ENCODE results near the gene ACADS. TPM values are rescaled to one million over a fixed set of nuclear protein-coding genes. Genes with fewer than 3 reads are reported as not detected.

The ACADS gene
- total RNA-seq, 1 donor from 2014 or later = 14.1 TPM

- Histone ChIP-seq H3K9ac (ENCODE audit: low read depth in 1 of 3, low read length in 3 of 3) (peak overlapping the region; percentile 83 to 93 (median 90)), H3K36me3 (ENCODE audit: control insufficient read depth in 3 of 3, insufficient read depth in 3 of 3, low read length in 3 of 3) (no peaks in the 10 kb centered on the region), H3K27me3 (ENCODE audit: control insufficient read depth in 3 of 3, insufficient read depth in 3 of 3, low read length in 3 of 3) (no peaks in the 10 kb centered on the region), H3K9me3 (ENCODE audit: control insufficient read depth in 3 of 3, low read length in 3 of 3) (no peaks in the 10 kb centered on the region), H3K4me3 (ENCODE audit: low read length in 3 of 3) (peak overlapping the region; percentile 82 to 90 (median 89)), H3K27ac (ENCODE audit: low read depth, low read length) (peak overlapping the region; percentile 88), H3K4me1 (ENCODE audit: control insufficient read depth in 3 of 3, insufficient read depth in 3 of 3, low read length in 3 of 3) (peaks cover 46 to 48% (median 48%) of the 10 kb centered on the region in 3 donors)
Observed at GRCh38 chr12:120687578-120688289, 37.9 kb upstream of the ACADS start.

- Histone ChIP-seq H3K9me3 (ENCODE audit: control insufficient read depth in 3 of 3, low read length in 3 of 3) (no peaks in the 10 kb centered on the region), H3K4me1 (ENCODE audit: control insufficient read depth in 3 of 3, insufficient read depth in 3 of 3, low read length in 3 of 3) (peaks cover 52 to 54% (median 52%) of the 10 kb centered on the region in 3 donors), H3K27ac (ENCODE audit: low read depth, low read length) (peak overlapping the region; percentile 88), H3K36me3 (ENCODE audit: control insufficient read depth in 3 of 3, insufficient read depth in 3 of 3, low read length in 3 of 3) (peaks cover 0 to under 1% (median 0%) of the 10 kb centered on the region in 3 donors), H3K27me3 (ENCODE audit: control insufficient read depth in 3 of 3, insufficient read depth in 3 of 3, low read length in 3 of 3) (no peaks in the 10 kb centered on the region), H3K4me3 (ENCODE audit: low read length in 3 of 3) (peak overlapping the region; percentile 82 to 90 (median 89)), H3K9ac (ENCODE audit: low read depth in 1 of 3, low read length in 3 of 3) (peak overlapping the region; percentile 83 to 93 (median 90))
Observed at GRCh38 chr12:120688527-120689071, 37.0 kb upstream of the ACADS start.

GRCh38 chr12:120689397-120690082 lies 36.1 kb upstream of the ACADS start:
- peak overlapping the region; percentile 88 for H3K27ac ChIP-seq (ENCODE audit: low read depth, low read length)
- H3K4me1 ChIP-seq (ENCODE audit: control insufficient read depth in 3 of 3, insufficient read depth in 3 of 3, low read length in 3 of 3) = peaks cover 56 to 63% (median 58%) of the 10 kb centered on the region in 3 donors
- H3K9me3 ChIP-seq (ENCODE audit: control insufficient read depth in 3 of 3, low read length in 3 of 3) = no peaks in the 10 kb centered on the region
- H3K4me3 ChIP-seq (ENCODE audit: low read length in 3 of 3) = peak overlapping the region; percentile 82 to 90 (median 89)
- peaks cover 5 to 10% (median 8%) of the 10 kb centered on the region in 3 donors for H3K36me3 ChIP-seq (ENCODE audit: control insufficient read depth in 3 of 3, insufficient read depth in 3 of 3, low read length in 3 of 3)
- H3K27me3 ChIP-seq (ENCODE audit: control insufficient read depth in 3 of 3, insufficient read depth in 3 of 3, low read length in 3 of 3) = no peaks in the 10 kb centered on the region
- H3K9ac ChIP-seq (ENCODE audit: low read depth in 1 of 3, low read length in 3 of 3) = peak overlapping the region; percentile 47 to 90 (median 83)

GRCh38 chr12:120690083-120690450 lies 35.6 kb upstream of the ACADS start:
- Histone ChIP-seq H3K36me3 (ENCODE audit: control insufficient read depth in 3 of 3, insufficient read depth in 3 of 3, low read length in 3 of 3) (peaks cover 10 to 15% (median 14%) of the 10 kb centered on the region in 3 donors), H3K4me3 (ENCODE audit: low read length in 3 of 3) (peak overlapping the region in 2 of 3 donors; percentile 34 to 90), H3K27me3 (ENCODE audit: control insufficient read depth in 3 of 3, insufficient read depth in 3 of 3, low read length in 3 of 3) (no peaks in the 10 kb centered on the region), H3K4me1 (ENCODE audit: control insufficient read depth in 3 of 3, insufficient read depth in 3 of 3, low read length in 3 of 3) (peaks cover 56 to 63% (median 59%) of the 10 kb centered on the region in 3 donors), H3K9me3 (ENCODE audit: control insufficient read depth in 3 of 3, low read length in 3 of 3) (no peaks in the 10 kb centered on the region), H3K27ac (ENCODE audit: low read depth, low read length) (peak overlapping the region; percentile 10), H3K9ac (ENCODE audit: low read depth in 1 of 3, low read length in 3 of 3) (peak overlapping the region in 2 of 3 donors; percentile 18 to 44)

- Histone ChIP-seq H3K27ac (ENCODE audit: low read depth, low read length) (peak overlapping the region; percentile 10), H3K4me3 (ENCODE audit: low read length in 3 of 3) (peak overlapping the region in 2 of 3 donors; percentile 1 to 17)
Observed at GRCh38 chr12:120690978-120691377, 34.6 kb upstream of the ACADS start.

GRCh38 chr12:120692524-120693033 lies 33.0 kb upstream of the ACADS start:
- Histone ChIP-seq H3K27ac (ENCODE audit: low read depth, low read length) (peak overlapping the region; percentile 45), H3K9ac (ENCODE audit: low read depth in 1 of 3, low read length in 3 of 3) (no peak overlapping the region), H3K36me3 (ENCODE audit: control insufficient read depth in 3 of 3, insufficient read depth in 3 of 3, low read length in 3 of 3) (peaks cover 23 to 39% (median 37%) of the 10 kb centered on the region in 3 donors), H3K27me3 (ENCODE audit: control insufficient read depth in 3 of 3, insufficient read depth in 3 of 3, low read length in 3 of 3) (no peaks in the 10 kb centered on the region), H3K4me1 (ENCODE audit: control insufficient read depth in 3 of 3, insufficient read depth in 3 of 3, low read length in 3 of 3) (peaks cover 60 to 66% (median 62%) of the 10 kb centered on the region in 3 donors), H3K9me3 (ENCODE audit: control insufficient read depth in 3 of 3, low read length in 3 of 3) (no peaks in the 10 kb centered on the region), H3K4me3 (ENCODE audit: low read length in 3 of 3) (no peak overlapping the region)

More at GRCh38 chr12:120690978-120691377, 34.6 kb upstream of the ACADS start:
- Histone ChIP-seq H3K27me3 (ENCODE audit: control insufficient read depth in 3 of 3, insufficient read depth in 3 of 3, low read length in 3 of 3) (no peaks in the 10 kb centered on the region), H3K9me3 (ENCODE audit: control insufficient read depth in 3 of 3, low read length in 3 of 3) (no peaks in the 10 kb centered on the region), H3K36me3 (ENCODE audit: control insufficient read depth in 3 of 3, insufficient read depth in 3 of 3, low read length in 3 of 3) (peaks cover 10 to 24% (median 23%) of the 10 kb centered on the region in 3 donors), H3K9ac (ENCODE audit: low read depth in 1 of 3, low read length in 3 of 3) (peak overlapping the region in 2 of 3 donors; percentile 18 to 66), H3K4me1 (ENCODE audit: control insufficient read depth in 3 of 3, insufficient read depth in 3 of 3, low read length in 3 of 3) (peaks cover 55 to 61% (median 59%) of the 10 kb centered on the region in 3 donors)

GRCh38 chr12:120693848-120694247 lies 31.8 kb upstream of the ACADS start:
- H3K9me3 ChIP-seq (ENCODE audit: control insufficient read depth in 3 of 3, low read length in 3 of 3) = no peaks in the 10 kb centered on the region

GRCh38 chr12:120696626-120697025 lies 29.0 kb upstream of the ACADS start:
- H3K4me1 ChIP-seq (ENCODE audit: control insufficient read depth in 3 of 3, insufficient read depth in 3 of 3, low read length in 3 of 3) = peaks cover 60 to 65% (median 63%) of the 10 kb centered on the region in 3 donors
- no peak overlapping the region for H3K27ac ChIP-seq (ENCODE audit: low read depth, low read length)
- no peak overlapping the region for H3K4me3 ChIP-seq (ENCODE audit: low read length in 3 of 3)
- peaks cover 31 to 69% (median 64%) of the 10 kb centered on the region in 3 donors for H3K36me3 ChIP-seq (ENCODE audit: control insufficient read depth in 3 of 3, insufficient read depth in 3 of 3, low read length in 3 of 3)
- no peaks in the 10 kb centered on the region for H3K27me3 ChIP-seq (ENCODE audit: control insufficient read depth in 3 of 3, insufficient read depth in 3 of 3, low read length in 3 of 3)
- no peak overlapping the region for H3K9ac ChIP-seq (ENCODE audit: low read depth in 1 of 3, low read length in 3 of 3)
- H3K9me3 ChIP-seq (ENCODE audit: control insufficient read depth in 3 of 3, low read length in 3 of 3) = no peaks in the 10 kb centered on the region

More at GRCh38 chr12:120693848-120694247, 31.8 kb upstream of the ACADS start:
- no peak overlapping the region for H3K9ac ChIP-seq (ENCODE audit: low read depth in 1 of 3, low read length in 3 of 3)
- no peak overlapping the region for H3K27ac ChIP-seq (ENCODE audit: low read depth, low read length)
- H3K4me3 ChIP-seq (ENCODE audit: low read length in 3 of 3) = no peak overlapping the region
- H3K36me3 ChIP-seq (ENCODE audit: control insufficient read depth in 3 of 3, insufficient read depth in 3 of 3, low read length in 3 of 3) = peaks cover 25 to 47% (median 47%) of the 10 kb centered on the region in 3 donors
- peaks cover 61 to 65% (median 62%) of the 10 kb centered on the region in 3 donors for H3K4me1 ChIP-seq (ENCODE audit: control insufficient read depth in 3 of 3, insufficient read depth in 3 of 3, low read length in 3 of 3)
- no peaks in the 10 kb centered on the region for H3K27me3 ChIP-seq (ENCODE audit: control insufficient read depth in 3 of 3, insufficient read depth in 3 of 3, low read length in 3 of 3)

GRCh38 chr12:120697344-120697743 lies 28.3 kb upstream of the ACADS start:
- Histone ChIP-seq H3K27me3 (ENCODE audit: control insufficient read depth in 3 of 3, insufficient read depth in 3 of 3, low read length in 3 of 3) (no peaks in the 10 kb centered on the region), H3K4me3 (ENCODE audit: low read length in 3 of 3) (no peak overlapping the region), H3K4me1 (ENCODE audit: control insufficient read depth in 3 of 3, insufficient read depth in 3 of 3, low read length in 3 of 3) (peaks cover 58 to 61% (median 58%) of the 10 kb centered on the region in 3 donors), H3K9me3 (ENCODE audit: control insufficient read depth in 3 of 3, low read length in 3 of 3) (no peaks in the 10 kb centered on the region), H3K9ac (ENCODE audit: low read depth in 1 of 3, low read length in 3 of 3) (no peak overlapping the region), H3K27ac (ENCODE audit: low read depth, low read length) (peak overlapping the region; percentile 27), H3K36me3 (ENCODE audit: control insufficient read depth in 3 of 3, insufficient read depth in 3 of 3, low read length in 3 of 3) (peaks cover 34 to 75% (median 64%) of the 10 kb centered on the region in 3 donors)

All from skeletal muscle tissue (tissue), 4 donors.